ENCODE measurements around the gene SHROOM2. TPM values are rescaled to one million over a fixed set of nuclear protein-coding genes. Genes with fewer than 3 reads are reported as not detected.

Gene SHROOM2
- total and polyA plus RNA-seq, 9 of the 15 experiments (the other 6 are each of a cell fraction or from before 2014, with no cell fraction given), result not detected

DNA sequence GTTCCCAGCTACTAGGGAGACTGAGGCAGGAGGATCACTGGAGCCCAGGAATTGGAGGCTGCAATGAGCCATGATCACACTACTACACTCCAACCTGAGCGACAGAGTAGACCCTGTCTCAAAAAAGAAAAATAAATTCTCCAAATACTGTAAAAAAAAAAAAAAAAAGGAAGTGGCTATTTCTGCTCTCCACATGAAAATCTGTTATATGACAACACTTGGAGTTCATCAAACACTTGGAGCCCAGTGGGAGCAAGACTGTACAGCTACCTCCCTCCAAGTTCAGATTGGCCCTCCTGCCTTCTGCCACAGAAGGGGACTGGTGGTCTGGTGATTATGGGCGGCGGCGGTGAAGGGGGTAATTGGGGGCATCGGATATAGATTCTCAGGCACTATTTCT lies 172.0 kb downstream of the SHROOM2 start:
- no peak for ATAC-seq

More for the DNA sequence above, 172.0 kb downstream of the SHROOM2 start:
- Histone ChIP-seq H4K20me1 (replicated peaks; ENCODE audit: control insufficient read depth, insufficient read depth, low read length) (no peaks in the 10 kb centered on the region), H3K27ac (ENCODE audit: extremely low read depth, low read depth, low read length) (no peak overlapping the region), H3K9ac (ENCODE audit: insufficient read depth in 1 of 2, low read depth in 2 of 2, low read length in 2 of 2) (no peak overlapping the region), H3K4me1 (replicated peaks in 1 of 2; ENCODE audit: control insufficient read depth in 2 of 2, insufficient read depth in 2 of 2, low read length in 2 of 2) (no peaks in the 10 kb centered on the region), H3K4me2 (ENCODE audit: insufficient read depth, low read length) (no peak overlapping the region), H3K79me2 (ENCODE audit: control insufficient read depth, insufficient read depth, low read length) (no peaks in the 10 kb centered on the region), H3K4me3 (no peak overlapping the region), H3K9me1 (ENCODE audit: control insufficient read depth, insufficient read depth, low read length) (no peaks in the 10 kb centered on the region), H3K36me3 (ENCODE audit: control insufficient read depth, insufficient read depth, low read length) (no peaks in the 10 kb centered on the region), H3K27me3 (ENCODE audit: control insufficient read depth in 2 of 2, insufficient read depth in 2 of 2, low read length in 2 of 2) (peaks cover 3 to 6% of the 10 kb centered on the region in 2 experiments; a peak in 2 of 5 replicates), H3K9me3 (replicated peaks; ENCODE audit: control insufficient read depth, insufficient read depth, low read depth, low read length) (no peaks in the 10 kb centered on the region), H2AFZ (ENCODE audit: low read depth, low read length) (no peak overlapping the region)
- DNase-seq (ENCODE audit: extremely low read depth in 1 of 4, low spot score in 3 of 4) (no peak), FAIRE-seq (no peak)
- 6% methylated on average over 4 of the region's 5 CpGs for WGBS (ENCODE audit: insufficient coverage, low coverage, missing lambda C conversion rate)
- TF ChIP-seq TAF9B (IDR thresholded peaks at IDR 0.05; ENCODE audit: partially characterized antibody) (no peak), MAZ (CRISPR knock-in tag; conservative IDR thresholded peaks at IDR 0.05 in 1 of 2, IDR thresholded peaks at IDR 0.05 in 1 of 2) (no peak), TCF3 (CRISPR knock-in tag; IDR thresholded peaks at IDR 0.05) (no peak), RBM34 (IDR thresholded peaks at IDR 0.05; ENCODE audit: borderline replicate concordance, insufficient read depth, low read length) (no peak), KLF16 (IDR thresholded peaks at IDR 0.05) (no peak), KDM1A (IDR thresholded peaks at IDR 0.05) (no peak), FOXJ3 (CRISPR knock-in tag; IDR thresholded peaks at IDR 0.05) (no peak), ZNF780A (CRISPR knock-in tag; IDR thresholded peaks at IDR 0.05) (no peak), ZFP1 (CRISPR knock-in tag; IDR thresholded peaks at IDR 0.05) (no peak), XRCC4 (IDR thresholded peaks at IDR 0.05; ENCODE audit: extremely low read depth, insufficient read depth, insufficient read length) (no peak), SNRNP70 (optimal IDR thresholded peaks at IDR 0.05; ENCODE audit: low read depth, low read length) (no peak), TRIM28 (IDR thresholded peaks at IDR 0.05) (no peak), ZNF274 (IDR thresholded peaks at IDR 0.05; ENCODE audit: borderline replicate concordance, low read depth, low read length) (no peak), KAT2B (IDR thresholded peaks at IDR 0.05; ENCODE audit: low read depth, low read length) (no peak), RFX5 (IDR thresholded peaks at IDR 0.05; ENCODE audit: low read depth, low read length) (no peak), RUNX1 (IDR thresholded peaks at IDR 0.05; ENCODE audit: low read depth) (no peak), POLR3A (IDR thresholded peaks at IDR 0.05; ENCODE audit: borderline replicate concordance, extremely low read depth, insufficient read depth, insufficient read length) (no peak), DDX20 (tag; IDR thresholded peaks at IDR 0.05; ENCODE audit: low read depth) (no peak)
- TF ChIP-seq, protein P1, sequence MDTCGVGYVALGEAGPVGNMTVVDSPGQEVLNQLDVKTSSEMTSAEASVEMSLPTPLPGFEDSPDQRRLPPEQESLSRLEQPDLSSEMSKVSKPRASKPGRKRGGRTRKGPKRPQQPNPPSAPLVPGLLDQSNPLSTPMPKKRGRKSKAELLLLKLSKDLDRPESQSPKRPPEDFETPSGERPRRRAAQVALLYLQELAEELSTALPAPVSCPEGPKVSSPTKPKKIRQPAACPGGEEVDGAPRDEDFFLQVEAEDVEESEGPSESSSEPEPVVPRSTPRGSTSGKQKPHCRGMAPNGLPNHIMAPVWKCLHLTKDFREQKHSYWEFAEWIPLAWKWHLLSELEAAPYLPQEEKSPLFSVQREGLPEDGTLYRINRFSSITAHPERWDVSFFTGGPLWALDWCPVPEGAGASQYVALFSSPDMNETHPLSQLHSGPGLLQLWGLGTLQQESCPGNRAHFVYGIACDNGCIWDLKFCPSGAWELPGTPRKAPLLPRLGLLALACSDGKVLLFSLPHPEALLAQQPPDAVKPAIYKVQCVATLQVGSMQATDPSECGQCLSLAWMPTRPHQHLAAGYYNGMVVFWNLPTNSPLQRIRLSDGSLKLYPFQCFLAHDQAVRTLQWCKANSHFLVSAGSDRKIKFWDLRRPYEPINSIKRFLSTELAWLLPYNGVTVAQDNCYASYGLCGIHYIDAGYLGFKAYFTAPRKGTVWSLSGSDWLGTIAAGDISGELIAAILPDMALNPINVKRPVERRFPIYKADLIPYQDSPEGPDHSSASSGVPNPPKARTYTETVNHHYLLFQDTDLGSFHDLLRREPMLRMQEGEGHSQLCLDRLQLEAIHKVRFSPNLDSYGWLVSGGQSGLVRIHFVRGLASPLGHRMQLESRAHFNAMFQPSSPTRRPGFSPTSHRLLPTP (IDR thresholded peaks at IDR 0.05; ENCODE audit: borderline replicate concordance, extremely low read depth, insufficient read length), result no peak
- TF ChIP-seq, protein P2, sequence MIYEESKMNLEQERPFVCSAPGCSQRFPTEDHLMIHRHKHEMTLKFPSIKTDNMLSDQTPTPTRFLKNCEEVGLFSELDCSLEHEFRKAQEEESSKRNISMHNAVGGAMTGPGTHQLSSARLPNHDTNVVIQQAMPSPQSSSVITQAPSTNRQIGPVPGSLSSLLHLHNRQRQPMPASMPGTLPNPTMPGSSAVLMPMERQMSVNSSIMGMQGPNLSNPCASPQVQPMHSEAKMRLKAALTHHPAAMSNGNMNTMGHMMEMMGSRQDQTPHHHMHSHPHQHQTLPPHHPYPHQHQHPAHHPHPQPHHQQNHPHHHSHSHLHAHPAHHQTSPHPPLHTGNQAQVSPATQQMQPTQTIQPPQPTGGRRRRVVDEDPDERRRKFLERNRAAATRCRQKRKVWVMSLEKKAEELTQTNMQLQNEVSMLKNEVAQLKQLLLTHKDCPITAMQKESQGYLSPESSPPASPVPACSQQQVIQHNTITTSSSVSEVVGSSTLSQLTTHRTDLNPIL (CRISPR knock-in tag; IDR thresholded peaks at IDR 0.05), result no peak
- no TSS peak for BruUV-seq (replicated peaks)
- CTCF ChIA-PET (ENCODE audit: low intra/inter-chr PET ratio), result no interaction called here
- POLR2A ChIA-PET, result no interaction called here
- in situ Hi-C loops (cut with MboI), result no loop called here
- intact Hi-C loops (cut with micrococcal nuclease), result no loop called here
